GM12878 (cell line): ENCODE data around the gene MAGI2.

Experiments used
- EZH2 ChIP-seq: IDR thresholded peaks from 2 replicates; pipeline ENCODE4 v1.6.1; 2012; ENCODE audit warnings: low read depth, mild to moderate bottlenecking, control low read depth, inconsistent platforms, low read length, borderline replicate concordance; ENCODE audit not compliant: control insufficient read depth
- TF ChIP-seq, protein P1 (sequence below), 3 experiments: IDR thresholded peaks in 2 of 3; conservative IDR thresholded peaks in 1 of 3; 2 replicates each; pipeline ENCODE4 v1.5.1; 2011; ENCODE audit warnings: low read depth in 3 of 3, low read length in 3 of 3, mild to moderate bottlenecking in 3 of 3, control low read depth in 2 of 3, moderate library complexity in 2 of 3, inconsistent platforms in 1 of 3, mixed read lengths in 1 of 3; ENCODE audit not compliant: control insufficient read depth in 2 of 3, insufficient read depth in 1 of 3; ENCODE audit errors: extremely low read depth in 1 of 3
- TF ChIP-seq, protein P2 (sequence below): fragments of 450-650 bp; formaldehyde crosslinking; IDR thresholded peaks from 2 replicates; pipeline ENCODE4 v1.4.0; 2022; ENCODE audit warnings: mild to moderate bottlenecking, moderate library complexity
- TF ChIP-seq, protein P3 (sequence below): IDR thresholded peaks from 2 replicates; pipeline ENCODE4 v1.6.1; 2012; ENCODE audit warnings: low read length, inconsistent platforms

DNA sequence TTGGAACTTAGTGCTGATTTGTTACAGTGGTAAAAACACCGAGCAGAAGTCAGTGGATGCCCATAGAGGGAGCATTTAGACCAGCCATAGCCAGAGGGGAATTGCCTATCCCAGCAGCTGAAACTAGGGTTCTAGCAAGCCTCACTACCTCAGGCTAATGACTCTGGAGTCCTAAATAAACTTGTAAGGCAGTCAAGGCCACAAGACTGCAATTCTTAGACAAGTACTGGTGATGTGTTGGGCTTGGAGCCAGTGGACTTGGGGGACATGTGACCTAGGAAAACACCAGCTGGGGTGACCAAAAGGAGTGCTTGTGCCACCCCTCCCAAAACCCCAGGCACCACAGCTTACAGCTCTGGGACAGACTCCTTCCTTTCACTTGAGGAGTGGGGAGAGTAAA is 209.0 kb downstream of the MAGI2 start:
- TF ChIP-seq, protein P1, sequence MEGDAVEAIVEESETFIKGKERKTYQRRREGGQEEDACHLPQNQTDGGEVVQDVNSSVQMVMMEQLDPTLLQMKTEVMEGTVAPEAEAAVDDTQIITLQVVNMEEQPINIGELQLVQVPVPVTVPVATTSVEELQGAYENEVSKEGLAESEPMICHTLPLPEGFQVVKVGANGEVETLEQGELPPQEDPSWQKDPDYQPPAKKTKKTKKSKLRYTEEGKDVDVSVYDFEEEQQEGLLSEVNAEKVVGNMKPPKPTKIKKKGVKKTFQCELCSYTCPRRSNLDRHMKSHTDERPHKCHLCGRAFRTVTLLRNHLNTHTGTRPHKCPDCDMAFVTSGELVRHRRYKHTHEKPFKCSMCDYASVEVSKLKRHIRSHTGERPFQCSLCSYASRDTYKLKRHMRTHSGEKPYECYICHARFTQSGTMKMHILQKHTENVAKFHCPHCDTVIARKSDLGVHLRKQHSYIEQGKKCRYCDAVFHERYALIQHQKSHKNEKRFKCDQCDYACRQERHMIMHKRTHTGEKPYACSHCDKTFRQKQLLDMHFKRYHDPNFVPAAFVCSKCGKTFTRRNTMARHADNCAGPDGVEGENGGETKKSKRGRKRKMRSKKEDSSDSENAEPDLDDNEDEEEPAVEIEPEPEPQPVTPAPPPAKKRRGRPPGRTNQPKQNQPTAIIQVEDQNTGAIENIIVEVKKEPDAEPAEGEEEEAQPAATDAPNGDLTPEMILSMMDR (IDR thresholded peaks at IDR 0.05 in 2 of 3, conservative IDR thresholded peaks at IDR 0.05 in 1 of 3; ENCODE audit: control insufficient read depth in 2 of 3, extremely low read depth in 1 of 3, insufficient read depth in 1 of 3, low read depth in 3 of 3, low read length in 3 of 3): no peak
- TF ChIP-seq, protein P2, sequence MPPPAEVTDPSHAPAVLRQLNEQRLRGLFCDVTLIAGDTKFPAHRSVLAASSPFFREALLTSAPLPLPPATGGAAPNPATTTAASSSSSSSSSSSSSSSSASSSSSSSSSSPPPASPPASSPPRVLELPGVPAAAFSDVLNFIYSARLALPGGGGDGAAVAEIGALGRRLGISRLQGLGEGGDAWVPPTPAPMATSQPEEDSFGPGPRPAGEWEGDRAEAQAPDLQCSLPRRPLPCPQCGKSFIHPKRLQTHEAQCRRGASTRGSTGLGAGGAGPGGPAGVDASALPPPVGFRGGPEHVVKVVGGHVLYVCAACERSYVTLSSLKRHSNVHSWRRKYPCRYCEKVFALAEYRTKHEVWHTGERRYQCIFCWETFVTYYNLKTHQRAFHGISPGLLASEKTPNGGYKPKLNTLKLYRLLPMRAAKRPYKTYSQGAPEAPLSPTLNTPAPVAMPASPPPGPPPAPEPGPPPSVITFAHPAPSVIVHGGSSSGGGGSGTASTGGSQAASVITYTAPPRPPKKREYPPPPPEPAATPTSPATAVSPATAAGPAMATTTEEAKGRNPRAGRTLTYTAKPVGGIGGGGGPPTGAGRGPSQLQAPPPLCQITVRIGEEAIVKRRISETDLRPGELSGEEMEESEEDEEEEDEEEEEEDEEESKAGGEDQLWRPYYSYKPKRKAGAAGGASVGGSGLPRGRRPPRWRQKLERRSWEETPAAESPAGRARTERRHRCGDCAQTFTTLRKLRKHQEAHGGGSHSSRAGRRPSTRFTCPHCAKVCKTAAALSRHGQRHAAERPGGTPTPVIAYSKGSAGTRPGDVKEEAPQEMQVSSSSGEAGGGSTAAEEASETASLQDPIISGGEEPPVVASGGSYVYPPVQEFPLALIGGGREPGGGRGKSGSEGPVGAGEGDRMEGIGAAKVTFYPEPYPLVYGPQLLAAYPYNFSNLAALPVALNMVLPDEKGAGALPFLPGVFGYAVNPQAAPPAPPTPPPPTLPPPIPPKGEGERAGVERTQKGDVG (CRISPR knock-in tag): no peak
- TF ChIP-seq, protein P3, sequence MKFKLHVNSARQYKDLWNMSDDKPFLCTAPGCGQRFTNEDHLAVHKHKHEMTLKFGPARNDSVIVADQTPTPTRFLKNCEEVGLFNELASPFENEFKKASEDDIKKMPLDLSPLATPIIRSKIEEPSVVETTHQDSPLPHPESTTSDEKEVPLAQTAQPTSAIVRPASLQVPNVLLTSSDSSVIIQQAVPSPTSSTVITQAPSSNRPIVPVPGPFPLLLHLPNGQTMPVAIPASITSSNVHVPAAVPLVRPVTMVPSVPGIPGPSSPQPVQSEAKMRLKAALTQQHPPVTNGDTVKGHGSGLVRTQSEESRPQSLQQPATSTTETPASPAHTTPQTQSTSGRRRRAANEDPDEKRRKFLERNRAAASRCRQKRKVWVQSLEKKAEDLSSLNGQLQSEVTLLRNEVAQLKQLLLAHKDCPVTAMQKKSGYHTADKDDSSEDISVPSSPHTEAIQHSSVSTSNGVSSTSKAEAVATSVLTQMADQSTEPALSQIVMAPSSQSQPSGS: no peak
- TF ChIP-seq EZH2: no peak
